ENCODE data around the gene CORO2B.
"Not testable (repeated sequence)": the region's sequence is repeated elsewhere in the genome, so short reads cannot be mapped to it uniquely, and the experiment has no call there.

Gene CORO2B

GRCh38 chr15:68603216-68603595 is 24.4 kb downstream of the CORO2B start:
- H3K4me2 ChIP-seq (ENCODE audit: low read length), result no peak overlapping the region
- H3K9ac ChIP-seq, result no peak overlapping the region
- H3K27ac ChIP-seq, result no peak overlapping the region
- TF ChIP-seq CTCF (IDR thresholded peaks at IDR 0.05), result no peak
- H2AFZ ChIP-seq, result no peak overlapping the region
- no peaks in the 10 kb centered on the region for H3K36me3 ChIP-seq (ENCODE audit: control insufficient read depth, insufficient read depth, low read length)
- H3K27me3 ChIP-seq (ENCODE audit: control insufficient read depth, insufficient read depth, low read length), result no peaks in the 10 kb centered on the region
- no peaks in the 10 kb centered on the region for H3K4me1 ChIP-seq
- H3K79me2 ChIP-seq, result no peaks in the 10 kb centered on the region
- no peaks in the 10 kb centered on the region for H3K9me3 ChIP-seq (ENCODE audit: control insufficient read depth, low read length)
- H3K4me3 ChIP-seq (ENCODE audit: low read depth, low read length), result no peak overlapping the region

GRCh38 chr15:68603951-68604350 is 25.2 kb downstream of the CORO2B start:
- H3K4me2 ChIP-seq (ENCODE audit: low read length), result no peak overlapping the region
- H3K27ac ChIP-seq, result no peak overlapping the region
- H3K36me3 ChIP-seq (ENCODE audit: control insufficient read depth, insufficient read depth, low read length), result no peaks in the 10 kb centered on the region
- H3K4me1 ChIP-seq, result no peaks in the 10 kb centered on the region
- no peak overlapping the region for H3K9ac ChIP-seq
- no peaks in the 10 kb centered on the region for H3K27me3 ChIP-seq (ENCODE audit: control insufficient read depth, insufficient read depth, low read length)
- H3K79me2 ChIP-seq, result no peaks in the 10 kb centered on the region
- no peaks in the 10 kb centered on the region for H3K9me3 ChIP-seq (ENCODE audit: control insufficient read depth, low read length)
- no peak overlapping the region for H2AFZ ChIP-seq
- no peak for TF ChIP-seq CTCF (IDR thresholded peaks at IDR 0.05)
- H3K4me3 ChIP-seq (ENCODE audit: low read depth, low read length), result no peak overlapping the region

GRCh38 chr15:68604840-68605478 is 26.2 kb downstream of the CORO2B start:
- not testable (repeated sequence) for H2AFZ ChIP-seq; H3K27ac ChIP-seq; H3K4me2 ChIP-seq (ENCODE audit: low read length); H3K4me1 ChIP-seq; H3K79me2 ChIP-seq; H3K27me3 ChIP-seq (ENCODE audit: control insufficient read depth, insufficient read depth, low read length); H3K9ac ChIP-seq; H3K9me3 ChIP-seq (ENCODE audit: control insufficient read depth, low read length); H3K36me3 ChIP-seq (ENCODE audit: control insufficient read depth, insufficient read depth, low read length); H3K4me3 ChIP-seq (ENCODE audit: low read depth, low read length)

GRCh38 chr15:68606375-68606774 is 27.6 kb downstream of the CORO2B start:
- no peak overlapping the region for H2AFZ ChIP-seq
- no peak overlapping the region for H3K9ac ChIP-seq
- H3K4me2 ChIP-seq (ENCODE audit: low read length), result no peak overlapping the region
- H3K27ac ChIP-seq, result no peak overlapping the region
- no peaks in the 10 kb centered on the region for H3K4me1 ChIP-seq
- H3K79me2 ChIP-seq, result no peaks in the 10 kb centered on the region
- no peak for TF ChIP-seq CTCF (IDR thresholded peaks at IDR 0.05)
- no peaks in the 10 kb centered on the region for H3K9me3 ChIP-seq (ENCODE audit: control insufficient read depth, low read length)
- H3K4me3 ChIP-seq (ENCODE audit: low read depth, low read length), result no peak overlapping the region
- no peaks in the 10 kb centered on the region for H3K27me3 ChIP-seq (ENCODE audit: control insufficient read depth, insufficient read depth, low read length)
- no peaks in the 10 kb centered on the region for H3K36me3 ChIP-seq (ENCODE audit: control insufficient read depth, insufficient read depth, low read length)

GRCh38 chr15:68608206-68608843 is 29.5 kb downstream of the CORO2B start:
- no peak overlapping the region for H2AFZ ChIP-seq
- H3K4me2 ChIP-seq (ENCODE audit: low read length), result no peak overlapping the region
- H3K4me3 ChIP-seq (ENCODE audit: low read depth, low read length), result no peak overlapping the region
- no peak overlapping the region for H3K9ac ChIP-seq
- H3K79me2 ChIP-seq, result no peaks in the 10 kb centered on the region
- no peaks in the 10 kb centered on the region for H3K36me3 ChIP-seq (ENCODE audit: control insufficient read depth, insufficient read depth, low read length)
- H3K27ac ChIP-seq, result no peak overlapping the region
- H3K27me3 ChIP-seq (ENCODE audit: control insufficient read depth, insufficient read depth, low read length), result no peaks in the 10 kb centered on the region
- H3K9me3 ChIP-seq (ENCODE audit: control insufficient read depth, low read length), result no peaks in the 10 kb centered on the region
- H3K4me1 ChIP-seq, result no peaks in the 10 kb centered on the region
- no peak for TF ChIP-seq CTCF (IDR thresholded peaks at IDR 0.05)

All from parathyroid adenoma (tissue), 2 donors.